Mucosa of descending colon (tissue), 3 donors: ENCODE measurements around the gene KANSL1L. TPM values are rescaled to one million over a fixed set of nuclear protein-coding genes. Genes with fewer than 3 reads are reported as not detected.

ENCODE experiments used
- ATAC-seq: fragments of 200-7000 bp; cut with Tn5 transposase; one replicate; pipeline ENCODE4 v1.9.1; 2020; ENCODE audit warnings: mild to moderate bottlenecking, moderate library complexity
- DNase-seq, 3 donors: peaks; one replicate each; pipeline ENCODE4 v3.0.0-alpha.2; 2020
- H3K36me3 ChIP-seq: fragments of 200-600 bp; one replicate; pipeline ENCODE4 v1.8.0; 2021; ENCODE audit warnings: low read depth, mild to moderate bottlenecking
- H3K4me1 ChIP-seq: fragments of 200-600 bp; one replicate; pipeline ENCODE4 v1.8.0; 2021; ENCODE audit warnings: low read depth, mild to moderate bottlenecking
- H3K4me3 ChIP-seq: fragments of 200-600 bp; one replicate; pipeline ENCODE4 v1.8.0; 2021; ENCODE audit warnings: mild to moderate bottlenecking
- H3K9me3 ChIP-seq: fragments of 200-600 bp; one replicate; pipeline ENCODE4 v1.8.0; 2021; ENCODE audit warnings: mild to moderate bottlenecking
- intact Hi-C, 2 donors: fragments of 100-400 bp; cut with DNase I in 1 of 2; cut with micrococcal nuclease in 1 of 2; formaldehyde crosslinking; loops; one replicate each; pipeline versions ENCODE4 v1.11.0 to v1.11.1; 2022; cut with DNase I, micrococcal nuclease
- total RNA-seq, 3 donors: library from RNA; stranded (reverse); fragmentation: NEBNext Ultra II Directional in 2 of 3; extraction: Animal tissue kit (Norgen Biotek cat#: 25700) in 2 of 3; gene quantifications; one replicate each; pipeline versions ENCODE4 v1.2.1 to v1.2.4, GENCODE V29; 2021 to 2023
- TF ChIP-seq, protein P1 (sequence below): fragments of 200-600 bp; IDR thresholded peaks from one replicate; pipeline ENCODE4 v1.8.0; 2022; ENCODE audit warnings: antibody characterized with exemption, mild to moderate bottlenecking
- donor health status: DM: no; HTN: no; CAD: no; lungs with moderate emphysema.
- donor health status: DM: no; HTN: no; CAD: no.
- donor health status: DM: no; HTN: yes; CAD: no.

The KANSL1L gene
- total RNA-seq, 3 donors from 2014 or later: 6.8 to 29.2 (median 7.7) TPM

DNA sequence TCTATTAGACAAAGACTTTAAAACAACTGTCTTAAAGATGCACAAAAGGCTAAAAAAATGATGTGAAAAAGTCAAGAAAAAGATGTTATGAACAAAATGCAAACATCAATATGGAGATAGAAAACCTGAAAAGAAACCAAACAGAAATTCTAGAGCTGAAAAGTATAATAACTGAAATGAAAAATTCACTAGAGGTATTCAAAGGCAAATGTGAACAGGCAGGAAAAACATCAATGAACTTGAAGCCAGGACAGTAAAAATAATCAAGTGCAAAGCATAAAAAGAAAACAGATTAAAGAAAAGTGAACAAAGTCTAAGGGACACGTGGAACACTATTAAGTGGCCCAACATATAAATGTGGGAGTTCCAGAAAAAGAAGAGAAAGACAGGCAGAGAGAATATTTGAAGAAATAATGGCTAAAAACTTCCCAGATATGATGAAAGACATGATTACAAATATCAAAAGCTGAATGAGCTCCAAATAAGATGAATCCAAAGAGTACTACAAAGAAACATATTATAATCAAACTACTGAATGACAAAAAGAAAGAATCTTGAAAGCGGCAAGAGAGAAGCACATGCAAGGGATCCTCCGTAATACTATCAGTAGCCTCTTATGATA is 57.5 kb downstream of the KANSL1L start:
- ATAC-seq (no peak), DNase-seq (no peak)
- no peaks in the 10 kb centered on the region for H3K36me3 ChIP-seq
- intact Hi-C loops: no loop called here
- TF ChIP-seq, protein P1, sequence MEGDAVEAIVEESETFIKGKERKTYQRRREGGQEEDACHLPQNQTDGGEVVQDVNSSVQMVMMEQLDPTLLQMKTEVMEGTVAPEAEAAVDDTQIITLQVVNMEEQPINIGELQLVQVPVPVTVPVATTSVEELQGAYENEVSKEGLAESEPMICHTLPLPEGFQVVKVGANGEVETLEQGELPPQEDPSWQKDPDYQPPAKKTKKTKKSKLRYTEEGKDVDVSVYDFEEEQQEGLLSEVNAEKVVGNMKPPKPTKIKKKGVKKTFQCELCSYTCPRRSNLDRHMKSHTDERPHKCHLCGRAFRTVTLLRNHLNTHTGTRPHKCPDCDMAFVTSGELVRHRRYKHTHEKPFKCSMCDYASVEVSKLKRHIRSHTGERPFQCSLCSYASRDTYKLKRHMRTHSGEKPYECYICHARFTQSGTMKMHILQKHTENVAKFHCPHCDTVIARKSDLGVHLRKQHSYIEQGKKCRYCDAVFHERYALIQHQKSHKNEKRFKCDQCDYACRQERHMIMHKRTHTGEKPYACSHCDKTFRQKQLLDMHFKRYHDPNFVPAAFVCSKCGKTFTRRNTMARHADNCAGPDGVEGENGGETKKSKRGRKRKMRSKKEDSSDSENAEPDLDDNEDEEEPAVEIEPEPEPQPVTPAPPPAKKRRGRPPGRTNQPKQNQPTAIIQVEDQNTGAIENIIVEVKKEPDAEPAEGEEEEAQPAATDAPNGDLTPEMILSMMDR: no peak
- no peak overlapping the region for H3K4me3 ChIP-seq
- H3K9me3 ChIP-seq: peaks cover 11% of the 10 kb centered on the region
- no peaks in the 10 kb centered on the region for H3K4me1 ChIP-seq

DNA sequence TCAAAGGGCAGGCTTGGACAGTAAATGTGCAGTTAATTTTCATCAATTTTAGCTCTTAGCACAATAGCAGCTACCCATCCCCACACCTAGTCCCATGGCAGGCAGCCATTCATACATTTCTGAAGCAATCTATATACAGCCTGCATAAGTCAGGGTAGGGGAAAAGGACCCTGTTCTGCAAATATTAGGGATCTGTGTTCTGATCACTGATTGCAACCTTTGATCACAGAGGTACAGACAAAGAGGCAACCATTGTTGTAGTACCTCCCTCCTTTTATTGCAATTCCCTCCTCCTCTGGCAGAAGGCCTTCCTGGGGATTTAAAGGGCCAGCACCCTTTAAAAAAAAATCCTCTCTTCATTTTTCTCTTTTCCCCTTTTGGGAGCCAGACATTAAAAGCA is 58.3 kb downstream of the KANSL1L start:
- Histone ChIP-seq H3K36me3 (no peaks in the 10 kb centered on the region), H3K4me3 (no peak overlapping the region), H3K9me3 (peaks cover 11% of the 10 kb centered on the region), H3K4me1 (no peaks in the 10 kb centered on the region)
- no peak for DNase-seq
- TF ChIP-seq, protein P1: no peak
- intact Hi-C loops: no loop called here
- ATAC-seq: no peak

DNA sequence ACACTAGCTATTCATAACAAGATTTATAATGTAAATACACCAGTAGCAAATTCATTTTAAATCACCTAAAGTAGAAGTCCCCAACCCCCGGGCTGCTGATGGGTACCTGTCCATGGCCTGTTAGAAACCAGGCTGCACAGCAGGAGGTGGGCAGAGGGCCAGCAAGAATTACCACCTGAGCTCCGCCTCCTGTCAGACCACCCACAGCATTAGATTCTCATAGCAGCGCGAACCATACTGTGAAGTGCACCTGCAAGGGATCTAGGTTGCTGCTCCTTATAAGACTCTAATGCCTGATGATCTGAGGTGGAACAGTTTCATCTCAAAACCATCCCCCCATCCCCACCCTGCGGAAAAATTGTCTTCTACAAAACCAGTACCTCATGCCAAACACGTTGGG is 71.3 kb downstream of the KANSL1L start:
- Histone ChIP-seq H3K36me3 (no peaks in the 10 kb centered on the region), H3K4me3 (no peak overlapping the region), H3K9me3 (no peaks in the 10 kb centered on the region), H3K4me1 (no peaks in the 10 kb centered on the region)
- no peak for ATAC-seq
- intact Hi-C loops: no loop called here
- no peak for DNase-seq
- TF ChIP-seq, protein P1: no peak

DNA sequence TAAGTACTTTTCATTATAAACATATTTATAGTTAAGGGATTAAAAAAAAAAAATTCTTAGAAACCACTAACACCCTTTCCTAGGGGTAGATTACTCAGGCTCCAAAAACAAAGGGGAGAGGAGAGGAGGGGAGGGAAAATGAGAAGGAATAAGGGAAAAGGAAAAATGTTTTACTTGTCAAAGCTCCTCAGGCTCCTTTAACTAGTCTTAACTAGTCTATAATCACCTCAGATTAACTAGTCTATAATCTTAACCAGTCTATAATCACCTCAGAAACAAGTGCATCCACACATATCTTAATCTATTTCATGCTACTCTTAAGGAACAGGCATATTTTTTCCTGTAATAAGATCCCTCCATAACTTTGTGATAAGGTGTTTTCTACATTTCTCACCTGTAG is 76.4 kb downstream of the KANSL1L start:
- Histone ChIP-seq H3K36me3 (no peaks in the 10 kb centered on the region), H3K4me1 (no peaks in the 10 kb centered on the region), H3K4me3 (no peak overlapping the region), H3K9me3 (no peaks in the 10 kb centered on the region)
- intact Hi-C loops: no loop called here
- TF ChIP-seq, protein P1: no peak
- DNase-seq (no peak), ATAC-seq (no peak)

DNA sequence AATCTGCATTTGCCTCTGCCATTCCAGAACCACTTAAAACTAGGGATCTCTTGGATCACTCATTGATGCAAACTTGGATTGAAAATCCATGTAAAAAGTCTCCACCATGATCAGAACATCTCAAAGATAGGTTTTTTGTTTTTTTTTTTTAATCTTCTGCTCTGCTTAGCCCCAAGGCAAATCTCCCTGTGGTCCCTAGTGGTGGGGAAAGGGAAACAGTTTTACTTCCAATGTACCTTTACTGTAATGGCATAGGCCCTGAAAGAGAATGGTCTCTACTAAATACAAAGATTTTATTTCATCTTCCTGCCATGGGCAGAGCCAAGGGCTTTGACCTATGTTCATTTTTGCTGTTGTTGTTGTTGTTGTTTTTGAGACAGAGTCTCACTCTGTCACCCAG is 78.4 kb downstream of the KANSL1L start:
- Histone ChIP-seq H3K4me3 (no peak overlapping the region), H3K4me1 (no peaks in the 10 kb centered on the region), H3K9me3 (no peaks in the 10 kb centered on the region), H3K36me3 (no peaks in the 10 kb centered on the region)
- TF ChIP-seq, protein P1: no peak
- DNase-seq: no peak
- intact Hi-C loops: no loop called here
- ATAC-seq: no peak

DNA sequence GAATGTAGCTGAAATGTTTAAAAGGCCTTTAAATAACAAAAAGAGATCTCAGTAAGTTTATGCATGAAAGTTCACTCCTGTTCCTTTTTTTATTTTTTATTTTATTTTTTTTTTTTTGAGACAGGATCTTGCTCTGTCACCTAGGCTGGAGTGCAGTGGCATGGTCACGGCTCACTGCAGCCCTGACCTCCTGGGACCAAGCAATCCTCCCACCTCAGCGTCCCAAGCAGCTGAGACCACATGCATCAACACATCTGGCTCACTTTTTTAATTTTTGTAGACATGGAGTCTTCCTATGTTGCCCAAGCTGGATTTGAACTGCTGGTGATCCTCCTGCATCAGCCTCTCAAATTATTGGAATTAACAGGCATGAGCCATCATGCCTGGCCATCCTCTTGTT is 84.3 kb downstream of the KANSL1L start:
- Histone ChIP-seq H3K9me3 (no peaks in the 10 kb centered on the region), H3K4me1 (no peaks in the 10 kb centered on the region), H3K36me3 (no peaks in the 10 kb centered on the region), H3K4me3 (no peak overlapping the region)
- ATAC-seq (no peak), DNase-seq (no peak)
- TF ChIP-seq, protein P1: no peak
- intact Hi-C loops: no loop called here
